Activated B cell treated with CpG ODN at 0.5 μM for 24 hours (primary cell): ENCODE measurements around the gene ANKRD24. TPM values are rescaled to one million over a fixed set of nuclear protein-coding genes. Genes with fewer than 3 reads are reported as not detected.
"Not testable (repeated sequence)": the region's sequence is repeated elsewhere in the genome, so short reads cannot be mapped to it uniquely, and the experiment has no call there.

Experiments used
- ATAC-seq: fragments of 200-7000 bp; cut with Tn5 transposase; one replicate; pipeline ENCODE4 v1.10.0; 2021; ENCODE audit warnings: low read depth, mild to moderate bottlenecking, moderate library complexity
- CTCF ChIA-PET: fragments of 350-600 bp; sonication (Branson Sonifier 250); formaldehyde crosslinking; loops from one replicate; lab custom pipeline; 2021; ENCODE audit warnings: antibody characterized with exemption; lab: Charles Lee
- POLR2A ChIA-PET: fragments of 350-600 bp; sonication (Branson Sonifier 250); formaldehyde crosslinking; loops from one replicate; lab custom pipeline; 2021; ENCODE audit warnings: antibody characterized with exemption; lab: Charles Lee
- DNase-seq: peaks from one replicate; pipeline ENCODE4 v3.0.0; 2022
- H3K27ac Mint-ChIP-seq: one replicate; pipeline ENCODE4 v1.8.0; 2020; ENCODE audit warnings: mixed read lengths
- H3K27me3 Mint-ChIP-seq: one replicate; pipeline ENCODE4 v1.8.0; 2021; ENCODE audit warnings: mixed read lengths
- H3K36me3 Mint-ChIP-seq: one replicate; pipeline ENCODE4 v1.8.0; 2021; ENCODE audit warnings: low read depth, mixed read lengths
- H3K4me1 Mint-ChIP-seq: one replicate; pipeline ENCODE4 v1.8.0; 2021; ENCODE audit warnings: mixed read lengths
- H3K4me3 Mint-ChIP-seq: one replicate; pipeline ENCODE4 v1.8.0; 2020; ENCODE audit warnings: mild to moderate bottlenecking, mixed read lengths
- H3K9me3 Mint-ChIP-seq: one replicate; pipeline ENCODE4 v1.8.0; 2020; ENCODE audit warnings: mixed read lengths
- CTCF ChIP-seq: fragments of 200-600 bp; IDR thresholded peaks from one replicate; pipeline ENCODE4 v1.8.0; 2022; ENCODE audit warnings: antibody characterized with exemption, mild to moderate bottlenecking
- intact Hi-C: fragments of 100-400 bp; cut with micrococcal nuclease; formaldehyde crosslinking; loops from one replicate; pipeline ENCODE4 v1.15.1; 2024
- total RNA-seq: library from RNA; stranded (reverse); gene quantifications from 2 replicates; pipeline ENCODE4 v1.2.3, GENCODE V29; 2022

ANKRD24 gene
- total RNA-seq, 1 donor from 2014 or later, result 0.49 TPM

- H3K9me3 Mint-ChIP-seq, result no peaks in the 10 kb centered on the region
- ATAC-seq, result no peak
- H3K4me3 Mint-ChIP-seq, result no peak overlapping the region
- ChIA-PET CTCF (no interaction called here), POLR2A (interaction anchor here (0.7 to 1.4 kb wide), 2 partner anchors 211 to 233 kb away, joined by 3 to 4 read pairs; partner anchors contain the start of gene HDGFL2)
- H3K36me3 Mint-ChIP-seq, result peaks cover 45% of the 10 kb centered on the region
- no peaks in the 10 kb centered on the region for H3K27me3 Mint-ChIP-seq
- TF ChIP-seq CTCF, result no peak
- no peak overlapping the region for H3K27ac Mint-ChIP-seq
- no peak for DNase-seq
- H3K4me1 Mint-ChIP-seq, result peaks cover 16% of the 10 kb centered on the region
- intact Hi-C loops, result no loop called here
Observed at GRCh38 chr19:4238831-4239230, 56.3 kb downstream of the ANKRD24 start.

- peak overlapping the region; percentile 56 for H3K27ac Mint-ChIP-seq
- POLR2A ChIA-PET, result interaction anchor here (0.5 to 1.3 kb wide), 5 partner anchors 12 to 1322 kb away, joined by 3 to 5 read pairs (median 3); partner anchors contain the start of gene EBI3
- H3K4me3 Mint-ChIP-seq, result peak overlapping the region; percentile 2
Observed at GRCh38 chr19:4241824-4242430, 59.4 kb downstream of the ANKRD24 start.

GRCh38 chr19:4245938-4246337 lies 63.4 kb downstream of the ANKRD24 start:
- H3K27ac Mint-ChIP-seq, result peak overlapping the region; percentile 96
- DNase-seq, CTCF ChIA-PET, H3K27me3 Mint-ChIP-seq, ATAC-seq, H3K9me3 Mint-ChIP-seq, H3K4me3 Mint-ChIP-seq: not testable (repeated sequence)
- peaks cover 42% of the 10 kb centered on the region for H3K4me1 Mint-ChIP-seq
- intact Hi-C loops, result loop anchor here (2.0 kb wide), 1 partner anchor 179 kb away; the partner anchor contains the start of gene ZBTB7A
- POLR2A ChIA-PET, result interaction anchor here (1.7 kb wide), 1 partner anchor 82 kb away, joined by 5 read pairs; no protein-coding TSS in a partner anchor
- H3K36me3 Mint-ChIP-seq, result peaks cover 52% of the 10 kb centered on the region

More at GRCh38 chr19:4241824-4242430, 59.4 kb downstream of the ANKRD24 start:
- Mint-ChIP-seq H3K9me3 (no peaks in the 10 kb centered on the region), H3K4me1 (peaks cover 24% of the 10 kb centered on the region), H3K36me3 (peaks cover 42% of the 10 kb centered on the region), H3K27me3 (no peaks in the 10 kb centered on the region)
- CTCF ChIA-PET, result interaction anchor here (2.0 kb wide), 1 partner anchor 12 kb away, joined by 5 read pairs; the partner anchor contains the start of gene EBI3
- intact Hi-C loops, result no loop called here
- no peak for DNase-seq
- TF ChIP-seq CTCF, result no peak
- no peak for ATAC-seq

- Mint-ChIP-seq H3K4me3 (peak within 1 kb of the TSS; percentile 90), H3K4me1 (peaks cover 35% of the 10 kb centered on the region), H3K36me3 (peaks cover 61% of the 10 kb centered on the region), H3K27ac (peak within 1 kb of the TSS; percentile 96), H3K9me3 (no peaks in the 10 kb centered on the region), H3K27me3 (no peaks in the 10 kb centered on the region)
- POLR2A ChIA-PET, result interaction anchor here (0.5 to 1.7 kb wide), 34 partner anchors 9 to 1376 kb away, joined by 3 to 60 read pairs (median 4); partner anchors contain the start of genes APBA3, CHAF1A, DPP9 and EBI3
- peak; percentile 96 for ATAC-seq
- CTCF ChIA-PET, result interaction anchor here (0.7 to 1.8 kb wide), 4 partner anchors 13 to 261 kb away, joined by 3 to 7 read pairs (median 4); partner anchors contain the start of gene EEF2
- intact Hi-C loops, result loop anchor here (1.0 to 2.0 kb wide), 8 partner anchors 18 to 477 kb away; partner anchors contain the start of genes ANKRD24, CHAF1A, EBI3 and SIRT6
- no peak for TF ChIP-seq CTCF
- DNase-seq, result peak; percentile 89
Observed at GRCh38 chr19:4246767-4247593, 64.5 kb downstream of the ANKRD24 start, which contains the start of gene YJU2. Gene YJU2 (plus strand): TSS chr19:4247080. CDS start chr19:4247147, 67 bp downstream.

- Mint-ChIP-seq H3K9me3 (no peaks in the 10 kb centered on the region), H3K27ac (no peak overlapping the region), H3K27me3 (no peaks in the 10 kb centered on the region), H3K36me3 (peaks cover 81% of the 10 kb centered on the region), H3K4me3 (no peak overlapping the region), H3K4me1 (peaks cover 2% of the 10 kb centered on the region)
- DNase-seq (no peak), ATAC-seq (no peak)
- CTCF ChIA-PET, result no interaction called here
- POLR2A ChIA-PET, result interaction anchor here (1.0 kb wide), 1 partner anchor 10 kb away, joined by 3 read pairs; the partner anchor contains the start of gene YJU2
- no peak for TF ChIP-seq CTCF
- intact Hi-C loops, result no loop called here
Observed at GRCh38 chr19:4256563-4256962, 74.1 kb downstream of the ANKRD24 start.
